GM19351 (cell line): ENCODE results near the gene GPR157.

Source experiments
- ATAC-seq: cut with Tn5 transposase; IDR thresholded peaks from one replicate; pipeline ENCODE4 v1.9.1; 2021; ENCODE audit warnings: mild to moderate bottlenecking, moderate library complexity; ENCODE audit not compliant: unreplicated experiment

Gene GPR157

GRCh38 chr1:9093581-9093980 lies 35.3 kb downstream of the GPR157 start:
- no peak for ATAC-seq

- no peak for ATAC-seq
Measured at GRCh38 chr1:9093091-9093490, 35.8 kb downstream of the GPR157 start.

GRCh38 chr1:9088807-9089206 lies 40.1 kb downstream of the GPR157 start:
- no peak for ATAC-seq

GRCh38 chr1:9087411-9088125 lies 41.3 kb downstream of the GPR157 start:
- no peak for ATAC-seq

GRCh38 chr1:9086796-9087195 lies 42.1 kb downstream of the GPR157 start:
- ATAC-seq: no peak

GRCh38 chr1:9086045-9086444 lies 42.9 kb downstream of the GPR157 start:
- ATAC-seq: no peak

GRCh38 chr1:9085306-9085940 lies 43.5 kb downstream of the GPR157 start:
- ATAC-seq: no peak

- no peak for ATAC-seq
Measured at GRCh38 chr1:9084906-9085305, 44.0 kb downstream of the GPR157 start.

GRCh38 chr1:9081473-9081872 lies 47.4 kb downstream of the GPR157 start:
- no peak for ATAC-seq

GRCh38 chr1:9080705-9081291 lies 48.1 kb downstream of the GPR157 start:
- no peak for ATAC-seq

GRCh38 chr1:9079988-9080704 lies 48.8 kb downstream of the GPR157 start:
- peak; percentile 56 for ATAC-seq

- no peak for ATAC-seq
Measured at GRCh38 chr1:9078752-9079500, 50.0 kb downstream of the GPR157 start.

- ATAC-seq: no peak
Measured at GRCh38 chr1:9078015-9078751, 50.7 kb downstream of the GPR157 start.

- ATAC-seq: no peak
Measured at GRCh38 chr1:9075022-9075421, 53.9 kb downstream of the GPR157 start.

- no peak for ATAC-seq
Measured at GRCh38 chr1:9073143-9073542, 55.8 kb downstream of the GPR157 start.

- ATAC-seq: no peak
Measured at GRCh38 chr1:9071554-9072235, 57.2 kb downstream of the GPR157 start.

- ATAC-seq: no peak
Measured at GRCh38 chr1:9070486-9070885, 58.4 kb downstream of the GPR157 start.

GRCh38 chr1:9069326-9070100 lies 59.4 kb downstream of the GPR157 start, which contains the start of gene SLC2A5:
Gene SLC2A5, minus strand, starts transcription at chr1:9069635. Its CDS starts 99 bp downstream, at chr1:9069536.
- peak; percentile 91 for ATAC-seq

- no peak for ATAC-seq
Measured at GRCh38 chr1:9068981-9069325, 59.9 kb downstream of the GPR157 start.
